SK-N-SH (cell line): Measurements from ENCODE around the gene PIH1D1.

Experiments
- CTCF ChIP-seq: fragments of 200-600 bp; sonication (generic); IDR thresholded peaks from 2 replicates; pipeline ENCODE4 v1.6.1; 2017; ENCODE audit warnings: antibody characterized with exemption, mild to moderate bottlenecking, moderate library complexity
- EP300 ChIP-seq, 2 experiments: IDR thresholded peaks; 2 replicates each; pipeline versions ENCODE4 v1.4.0 to v1.6.1; 2012; ENCODE audit warnings: borderline replicate concordance in 1 of 2, low read depth in 1 of 2, low read length in 1 of 2
- JUND ChIP-seq: IDR thresholded peaks from 2 replicates; pipeline ENCODE4 v1.4.0; 2012
- MAX ChIP-seq: IDR thresholded peaks from 2 replicates; pipeline ENCODE4 v1.4.0; 2012; ENCODE audit warnings: low read depth
- MEF2A ChIP-seq: IDR thresholded peaks from 2 replicates; pipeline ENCODE4 v1.4.0; 2012; ENCODE audit warnings: low read depth, borderline replicate concordance
- MXI1 ChIP-seq: IDR thresholded peaks from 2 replicates; pipeline ENCODE4 v1.6.1; 2012; ENCODE audit warnings: mild to moderate bottlenecking, low read depth, low read length, improper control_type of control experiment
- NRF1 ChIP-seq: IDR thresholded peaks from 2 replicates; pipeline ENCODE4 v1.6.1; 2012; ENCODE audit warnings: low read depth, mild to moderate bottlenecking, low read length
- POLR2AphosphoS5 ChIP-seq: IDR thresholded peaks from 2 replicates; pipeline ENCODE4 v1.6.1; 2012; ENCODE audit warnings: low read depth, low read length
- RAD21 ChIP-seq: IDR thresholded peaks from 2 replicates; pipeline ENCODE4 v1.6.1; 2012; ENCODE audit warnings: mild to moderate bottlenecking, low read length
- REST ChIP-seq: IDR thresholded peaks from 2 replicates; pipeline ENCODE4 v1.6.1; 2012; ENCODE audit warnings: mild to moderate bottlenecking, low read depth, low read length, moderate library complexity
- RFX5 ChIP-seq: IDR thresholded peaks from 2 replicates; pipeline ENCODE4 v1.6.1; 2012; ENCODE audit warnings: mild to moderate bottlenecking, improper control_type of control experiment, low read length
- SIN3A ChIP-seq: IDR thresholded peaks from 2 replicates; pipeline ENCODE4 v1.6.1; 2012; ENCODE audit warnings: low read depth, mild to moderate bottlenecking, low read length, moderate library complexity, borderline replicate concordance
- SMC3 ChIP-seq: IDR thresholded peaks from 2 replicates; pipeline ENCODE4 v1.6.1; 2012; ENCODE audit warnings: low read depth, low read length, improper control_type of control experiment
- TCF12 ChIP-seq: IDR thresholded peaks from 2 replicates; pipeline ENCODE4 v1.4.0; 2012

GRCh38 chr19:49421039-49421877 is 30.4 kb downstream of the PIH1D1 start:
- TF ChIP-seq EP300 (IDR thresholded peaks at IDR 0.05; ENCODE audit: borderline replicate concordance in 1 of 2, low read depth in 1 of 2, low read length in 1 of 2) (no peak), SIN3A (no peak), SMC3 (no peak), CTCF (no peak), MXI1 (no peak), MEF2A (no peak), TCF12 (no peak), RAD21 (no peak), POLR2AphosphoS5 (no peak), MAX (no peak), NRF1 (no peak), JUND (no peak), RFX5 (no peak), REST (no peak)
